Bone marrow (tissue), 2 donors: ENCODE measurements around the gene PDE6A.

ENCODE experiments used
- DNase-seq, 2 donors: peaks; one replicate each; lab custom pipeline; 2025; lab: John Stamatoyannopoulos, UW

The PDE6A gene

DNA sequence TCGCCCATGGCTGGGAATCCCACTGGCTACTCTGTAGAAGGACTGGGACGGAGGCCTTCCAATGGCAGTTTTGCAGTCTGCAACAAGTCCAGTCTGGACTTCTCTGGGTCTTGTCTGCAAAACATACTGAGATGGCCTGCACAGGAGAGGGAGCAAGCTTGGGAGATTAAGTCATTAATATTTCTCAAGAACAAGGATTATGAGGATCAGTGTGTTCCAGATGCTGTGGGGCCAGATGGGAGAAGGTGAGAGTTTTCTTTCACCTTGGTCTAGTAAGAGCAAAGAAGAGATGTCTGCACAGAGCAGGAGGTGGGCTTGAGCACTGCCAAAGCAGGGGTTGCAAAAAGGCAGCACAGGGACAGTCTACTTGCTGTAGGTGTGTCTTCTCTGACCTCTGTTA is at the start of gene PDE6A:
TSS of gene PDE6A (minus strand) at position 128 of the 400 bp plus-strand sequence. CDS start at position 8, 120 bp downstream.
- no peak for DNase-seq

DNA sequence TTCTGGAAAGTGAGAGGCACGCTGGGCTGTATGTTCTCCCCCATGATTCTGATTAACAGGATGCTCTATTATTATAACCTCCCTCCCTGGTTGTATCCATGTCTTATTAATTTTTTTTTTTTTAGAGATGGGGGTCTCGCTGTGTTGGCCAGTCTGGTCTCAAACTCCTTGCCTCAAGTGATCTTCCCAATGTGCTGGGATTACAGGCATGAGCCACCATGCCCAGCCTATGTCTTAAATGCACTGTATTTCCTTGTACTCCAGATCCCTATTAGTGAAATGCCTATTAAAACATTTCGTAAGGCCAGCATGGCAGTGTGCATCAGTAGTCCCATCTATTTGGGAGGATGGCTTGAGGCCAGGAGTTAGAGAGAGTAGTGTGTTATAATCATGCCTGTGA is 48.9 kb upstream of the PDE6A start:
- no peak for DNase-seq

DNA sequence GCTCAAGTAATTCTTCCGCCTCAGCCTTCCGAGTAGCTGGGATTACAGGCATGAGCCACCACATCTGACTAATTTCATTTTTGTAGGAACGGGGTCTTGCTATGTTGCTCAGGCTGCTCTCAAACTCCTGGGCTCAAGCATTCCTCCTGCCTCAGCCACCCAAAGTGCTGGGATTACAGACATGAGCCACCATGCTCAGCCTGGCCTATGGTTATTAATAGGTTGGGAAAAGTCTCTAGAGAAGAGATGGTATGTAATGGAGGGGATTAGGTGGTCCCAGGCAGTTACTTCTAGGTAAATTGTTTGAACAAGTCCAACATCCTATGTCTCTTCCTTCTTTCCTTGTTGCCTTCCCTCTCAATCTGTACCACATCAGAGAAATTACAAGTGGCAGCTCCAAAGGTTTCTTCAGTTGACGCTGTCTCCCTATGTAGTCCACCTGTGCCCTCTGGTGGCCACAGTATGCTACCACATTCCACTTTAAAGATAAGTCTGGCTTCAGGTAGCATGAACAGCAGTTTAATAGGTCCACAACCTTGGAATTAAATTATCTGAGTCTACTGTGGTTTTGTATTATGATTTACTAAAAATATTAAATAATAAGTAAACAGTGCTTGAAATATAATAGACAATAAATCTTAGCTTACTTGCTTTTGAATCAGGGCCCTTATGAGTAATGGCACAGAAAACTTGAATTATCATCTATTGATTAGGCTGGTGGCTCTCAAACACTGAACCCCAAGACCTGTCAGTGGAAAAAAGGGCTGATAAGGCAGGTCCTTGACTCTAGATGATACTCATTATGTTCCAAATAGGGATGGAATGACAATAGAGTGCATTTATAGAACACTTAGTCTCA is 46.2 kb upstream of the PDE6A start:
- DNase-seq: peak in 1 of 2 donors; percentile 60

DNA sequence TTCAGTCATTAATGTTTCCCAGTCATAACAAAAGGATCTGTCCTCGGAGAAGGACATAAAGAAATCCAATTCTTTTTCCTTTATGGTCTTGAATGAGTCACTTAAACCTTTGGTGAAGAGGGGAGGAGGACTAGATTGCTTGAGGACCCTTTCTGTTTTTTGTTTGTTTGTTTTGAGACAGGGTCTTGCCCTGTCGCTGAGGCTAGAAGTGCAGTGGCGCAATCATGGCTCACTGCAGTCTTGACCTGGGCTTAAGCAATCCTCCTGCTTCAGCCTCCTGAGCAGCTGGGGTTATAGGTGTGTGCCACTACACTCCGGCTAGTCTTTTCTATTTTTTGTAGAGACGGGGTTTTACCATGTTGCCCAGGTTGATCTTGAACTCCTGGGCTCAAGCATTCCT is 43.5 kb upstream of the PDE6A start:
- DNase-seq: no peak

DNA sequence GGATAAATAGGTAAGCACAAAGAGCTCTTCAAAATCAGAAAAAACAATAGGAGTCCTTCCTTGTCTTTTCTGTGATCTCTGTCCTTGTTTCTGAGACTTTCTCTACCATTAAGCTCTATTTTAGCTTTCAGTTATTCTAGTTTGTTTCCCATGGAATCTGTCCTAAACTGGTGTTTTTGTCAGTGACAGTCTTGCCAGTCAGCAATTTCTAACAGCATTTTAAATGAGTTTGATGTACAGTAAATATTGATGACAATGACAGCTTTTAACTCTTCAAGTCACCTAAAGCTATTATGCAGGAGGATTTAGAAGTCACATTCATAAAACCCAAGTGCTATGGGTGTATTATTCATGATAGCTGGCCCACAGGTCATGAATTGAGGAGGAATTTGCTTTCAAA is 37.9 kb upstream of the PDE6A start:
- DNase-seq: no peak

DNA sequence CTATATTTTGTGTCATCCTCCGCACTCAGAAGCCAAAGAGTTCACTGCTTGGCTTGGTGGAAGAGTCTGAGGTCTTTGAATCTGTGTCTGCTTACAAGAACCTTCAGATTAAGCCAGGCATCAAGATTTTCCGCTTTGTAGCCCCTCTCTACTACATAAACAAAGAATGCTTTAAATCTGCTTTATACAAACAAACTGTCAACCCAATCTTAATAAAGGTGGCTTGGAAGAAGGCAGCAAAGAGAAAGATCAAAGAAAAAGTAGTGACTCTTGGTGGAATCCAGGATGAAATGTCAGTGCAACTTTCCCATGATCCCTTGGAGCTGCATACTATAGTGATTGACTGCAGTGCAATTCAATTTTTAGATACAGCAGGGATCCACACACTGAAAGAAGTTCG is 36.6 kb upstream of the PDE6A start:
- DNase-seq: no peak

DNA sequence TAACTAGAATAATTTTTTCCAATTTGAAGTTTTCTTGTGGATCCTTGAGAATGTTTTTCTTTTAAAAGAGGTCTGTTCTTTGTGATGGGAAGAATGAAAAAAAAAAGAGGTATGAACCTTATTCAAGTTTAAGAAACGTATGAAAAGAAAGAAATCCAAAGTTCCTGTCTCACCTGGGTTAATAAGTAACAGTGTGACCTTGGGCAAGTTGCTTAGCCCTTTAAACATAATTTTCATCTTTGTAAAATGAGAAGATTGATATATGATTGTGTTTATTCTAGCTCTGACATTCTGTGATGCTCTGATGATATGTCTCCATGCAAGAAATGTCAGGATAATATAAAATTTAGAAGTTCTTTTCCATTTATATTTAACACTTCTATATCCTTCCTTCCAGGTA is 35.3 kb upstream of the PDE6A start:
- DNase-seq: no peak

DNA sequence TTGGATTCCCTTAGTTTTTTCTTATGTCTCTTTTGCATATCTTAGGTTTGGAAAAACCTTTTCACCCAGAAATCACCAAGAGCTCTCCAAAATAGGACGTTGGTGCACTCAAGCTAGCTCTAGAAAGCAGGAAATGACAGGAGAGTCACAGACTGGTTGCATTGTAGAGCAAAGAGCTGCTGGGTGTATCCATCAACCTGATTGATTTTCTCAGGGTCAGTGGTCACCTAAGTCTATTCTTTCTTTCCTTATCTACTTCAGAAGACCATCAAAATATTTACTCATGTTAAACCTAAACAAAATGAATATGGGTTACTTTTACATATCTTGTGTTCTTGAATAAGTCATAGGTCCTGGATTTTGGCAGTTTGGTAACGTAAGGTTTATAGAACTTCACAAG is 30.8 kb upstream of the PDE6A start:
- DNase-seq: no peak

DNA sequence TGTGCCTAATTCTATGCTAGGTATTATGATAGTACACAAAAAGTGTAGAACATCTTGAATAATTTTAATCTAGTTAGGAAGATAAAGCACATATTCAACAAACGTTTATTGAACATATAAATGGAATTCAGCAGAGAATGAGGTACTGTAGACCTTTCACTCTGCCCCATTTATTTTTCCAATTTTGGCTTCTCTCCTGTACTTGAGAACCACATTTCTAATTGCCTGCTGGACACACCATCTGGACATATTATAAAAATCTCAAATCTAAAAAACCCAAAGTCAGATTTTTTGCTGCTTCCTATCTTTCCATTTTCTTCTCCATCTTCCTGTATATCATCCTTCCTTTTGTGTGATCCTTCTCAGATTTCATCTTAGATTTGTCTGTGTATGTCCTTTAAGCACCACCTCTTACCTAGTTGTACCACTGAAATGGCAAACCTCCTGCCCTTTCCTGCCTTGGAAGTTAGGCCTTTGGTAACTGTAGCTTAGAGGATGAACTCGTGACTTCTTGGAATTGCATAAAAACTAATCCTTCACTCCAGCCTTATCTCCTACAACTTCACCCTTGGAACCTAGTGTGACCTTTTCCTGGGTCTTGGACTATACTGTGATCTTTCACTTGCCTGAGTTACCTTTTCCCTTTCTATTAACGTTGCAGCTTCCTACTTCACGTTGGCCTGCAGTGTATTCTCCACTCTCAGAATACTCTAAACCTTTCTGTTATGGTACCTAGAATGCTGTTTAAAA is 24.8 kb upstream of the PDE6A start:
- no peak for DNase-seq

DNA sequence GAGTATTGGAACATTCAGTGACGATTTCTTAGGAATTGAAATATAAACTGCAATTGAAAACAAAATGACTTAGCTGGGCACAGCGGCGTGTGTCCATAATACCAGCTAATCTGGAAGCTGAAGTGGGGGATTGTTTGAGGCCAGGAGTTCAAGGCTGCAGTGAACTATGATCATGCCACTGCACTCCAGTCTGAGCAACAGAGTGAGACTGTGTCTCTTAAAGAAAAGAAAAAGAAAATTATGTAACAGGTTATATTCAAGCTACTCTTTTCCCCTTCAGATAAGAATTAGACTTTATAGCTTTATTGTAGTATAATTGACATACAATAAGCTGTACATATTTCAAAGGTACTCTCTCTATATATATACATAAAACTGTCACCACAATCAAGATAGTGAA is 22.4 kb upstream of the PDE6A start:
- DNase-seq: no peak

DNA sequence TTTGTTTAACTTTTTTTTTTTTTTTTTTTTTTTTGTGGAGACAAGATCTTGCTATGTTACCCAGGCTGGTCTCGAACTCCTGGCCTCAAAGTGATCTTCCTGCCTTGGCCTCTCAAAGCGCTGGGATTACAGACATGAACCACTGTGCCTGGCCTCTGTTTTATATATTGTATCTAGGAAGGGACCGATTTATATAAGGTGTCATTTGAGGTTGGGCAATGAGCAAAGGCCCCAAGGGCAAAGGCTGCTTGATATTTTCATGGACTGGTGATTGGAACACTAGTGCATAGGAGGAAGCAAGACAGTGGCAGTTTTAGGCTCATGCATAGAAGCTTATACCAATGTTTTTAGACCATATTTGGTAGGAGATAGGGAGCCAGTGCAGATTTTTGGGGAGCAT is 19.1 kb upstream of the PDE6A start:
- DNase-seq: no peak

DNA sequence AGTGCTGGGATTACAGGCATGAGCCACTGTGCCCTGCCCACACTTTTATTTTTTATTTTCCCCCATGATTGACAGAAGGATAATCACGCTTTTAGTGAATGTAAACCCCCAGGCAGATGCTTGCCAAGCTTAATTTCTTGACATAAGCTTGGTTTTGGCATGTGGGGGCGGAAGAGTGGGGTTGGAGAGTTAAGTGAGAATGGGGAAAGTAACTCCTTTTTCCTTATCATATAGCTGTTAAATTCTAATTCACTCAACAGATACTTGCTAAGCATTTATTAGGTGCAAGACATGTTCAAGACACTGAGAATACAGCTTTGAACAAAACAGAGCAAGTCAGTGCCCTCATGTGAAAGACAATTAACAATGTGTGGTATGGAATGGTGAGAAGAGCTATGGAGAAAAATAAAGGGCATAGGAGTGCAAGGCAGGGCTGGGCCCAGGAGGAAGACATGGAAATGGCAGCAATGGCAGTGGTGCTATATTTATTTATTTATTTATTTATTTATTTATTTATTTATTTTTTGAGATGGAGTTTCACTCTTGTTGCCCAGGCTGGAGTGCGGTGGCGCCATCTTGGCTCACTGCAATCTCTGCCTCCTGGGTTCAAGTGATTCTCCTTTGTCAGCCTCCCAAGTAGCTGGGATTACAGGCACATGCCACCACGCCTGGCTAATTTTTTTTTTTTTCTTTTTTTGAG is 18.2 kb upstream of the PDE6A start:
- no peak for DNase-seq

DNA sequence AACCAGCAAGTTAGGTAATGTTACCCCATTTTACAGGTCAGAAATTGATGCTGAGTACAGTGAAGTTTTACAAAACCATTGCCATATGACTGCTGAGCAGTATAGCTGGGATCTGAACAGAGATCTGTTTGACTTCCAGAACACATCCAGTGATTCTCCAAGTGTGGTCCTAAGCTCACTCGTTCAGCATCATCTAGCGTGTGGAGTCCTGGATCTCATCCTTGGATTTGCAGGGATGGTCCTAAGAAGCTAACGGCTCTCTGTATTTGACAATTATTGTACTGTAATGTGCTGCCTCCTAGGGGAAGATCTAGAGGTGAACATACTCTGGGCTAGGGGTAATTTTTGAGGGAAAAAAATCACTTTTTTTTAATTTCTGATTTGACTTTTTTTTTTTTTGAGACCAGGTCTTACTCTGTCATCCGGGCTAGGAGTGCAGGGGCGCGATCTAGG is 17.4 kb upstream of the PDE6A start:
- DNase-seq: no peak

DNA sequence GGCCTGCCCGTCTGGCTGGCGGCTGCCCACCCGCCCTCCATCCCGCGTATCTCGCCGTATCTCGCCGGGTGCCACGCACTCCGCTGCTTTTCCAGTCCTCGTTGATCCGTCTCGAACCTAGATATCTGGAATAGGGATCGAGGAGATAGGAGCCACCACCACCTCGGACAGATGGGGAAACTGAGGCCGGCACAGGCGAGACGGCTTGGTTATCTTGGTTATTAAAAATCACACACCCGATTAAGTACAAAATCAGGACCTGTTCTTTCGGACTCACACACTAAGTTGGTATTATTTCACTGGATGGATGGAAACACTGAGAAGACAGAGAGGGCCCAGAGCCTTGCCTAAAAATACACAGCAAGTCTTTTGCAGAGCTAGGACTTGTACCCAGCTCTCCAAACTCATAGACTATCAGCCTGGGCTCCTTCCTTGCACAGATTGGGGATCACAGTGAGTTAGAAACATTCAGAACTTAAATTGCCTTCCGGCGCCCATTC is 16.6 kb upstream of the PDE6A start:
- DNase-seq: no peak

DNA sequence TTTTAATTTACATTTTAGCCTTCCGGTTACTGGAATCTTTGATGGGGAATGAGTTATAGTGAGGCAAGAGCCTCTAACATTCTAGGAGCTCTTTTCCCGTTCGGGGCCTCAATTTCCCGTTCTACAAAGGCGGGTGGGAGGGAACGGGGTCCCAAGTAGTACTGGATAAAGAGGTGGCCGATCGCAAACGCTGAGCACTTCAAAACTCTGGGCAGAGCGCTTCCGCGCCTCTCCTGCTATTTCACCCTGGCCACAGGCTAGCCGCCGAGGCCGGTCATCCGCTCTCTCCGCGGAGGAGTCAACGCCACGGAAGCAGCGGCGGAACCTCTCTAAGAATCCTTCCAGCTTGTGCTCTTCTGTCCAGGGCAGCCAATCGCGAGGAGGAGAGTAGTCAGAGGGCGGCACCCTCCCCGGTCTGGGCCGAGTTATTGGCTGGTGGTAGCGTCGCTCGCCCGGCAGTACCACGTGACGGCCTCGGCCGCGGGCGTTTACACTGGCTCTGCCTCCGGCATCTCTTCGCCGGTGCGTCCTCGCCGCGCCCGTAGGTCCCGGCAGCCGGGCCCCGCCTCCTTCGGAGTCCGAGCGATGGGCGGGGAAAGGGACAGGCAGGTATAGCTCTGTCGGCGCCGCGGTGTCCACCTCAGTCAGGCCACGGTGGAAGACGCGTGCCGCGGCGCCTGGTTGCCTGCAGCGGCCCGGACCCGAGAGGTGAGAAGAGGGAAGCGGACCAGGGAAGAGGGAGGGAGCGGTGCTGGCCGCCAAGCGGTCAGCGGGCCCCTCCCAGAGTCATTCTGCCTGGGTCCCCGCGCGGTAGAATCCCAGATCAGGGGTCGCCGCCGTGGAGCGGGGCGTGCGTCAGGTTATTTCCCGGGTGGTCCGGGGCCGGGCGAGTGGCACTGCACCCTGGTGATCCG is 15.9 kb upstream of the PDE6A start, which contains the start of gene SLC26A2:
TSS of gene SLC26A2 (plus strand) at position 487 of the 914 bp plus-strand sequence. CDS start 16,895 bp downstream, outside the sequence.
- DNase-seq: peak; percentile 79 to 96

DNA sequence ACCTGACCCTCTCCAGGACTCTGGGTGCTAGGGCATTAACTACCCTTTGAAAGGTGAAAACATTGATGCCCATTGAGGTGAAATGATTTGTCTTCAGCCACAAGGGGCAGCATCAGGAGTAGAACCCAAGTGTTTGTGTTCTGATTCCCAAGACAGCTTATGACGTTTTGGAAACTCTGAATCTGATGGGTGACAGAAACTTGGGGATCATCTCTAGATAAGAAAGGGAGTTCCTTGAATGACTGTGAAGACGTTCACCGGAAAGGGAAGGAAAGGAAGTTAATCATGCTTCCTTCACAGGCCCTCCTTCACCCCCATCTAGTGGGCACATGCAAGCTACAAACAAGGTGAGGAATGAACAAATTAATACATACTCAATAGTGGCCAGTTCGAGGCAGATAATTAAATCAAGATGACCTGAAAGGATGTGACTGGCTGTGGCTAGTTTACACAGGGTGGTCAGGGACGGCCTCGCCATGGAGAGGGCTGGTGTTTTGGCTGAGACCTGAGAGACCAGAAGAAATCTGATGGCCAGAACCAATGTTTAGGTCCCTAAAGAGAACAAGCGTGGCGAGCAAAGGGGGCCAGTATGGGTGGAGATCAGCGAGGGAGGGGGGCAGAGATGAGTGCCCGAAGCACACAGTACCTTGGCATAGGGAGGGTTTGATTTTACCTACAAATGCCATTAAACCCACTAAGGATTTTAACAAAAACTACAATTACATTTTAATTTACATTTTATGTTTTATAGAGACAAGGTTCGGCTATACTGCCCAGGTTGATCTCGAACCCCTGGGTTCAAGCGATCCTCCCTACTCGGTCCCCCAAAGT is 15.0 kb upstream of the PDE6A start:
- peak; percentile 18 to 77 for DNase-seq

DNA sequence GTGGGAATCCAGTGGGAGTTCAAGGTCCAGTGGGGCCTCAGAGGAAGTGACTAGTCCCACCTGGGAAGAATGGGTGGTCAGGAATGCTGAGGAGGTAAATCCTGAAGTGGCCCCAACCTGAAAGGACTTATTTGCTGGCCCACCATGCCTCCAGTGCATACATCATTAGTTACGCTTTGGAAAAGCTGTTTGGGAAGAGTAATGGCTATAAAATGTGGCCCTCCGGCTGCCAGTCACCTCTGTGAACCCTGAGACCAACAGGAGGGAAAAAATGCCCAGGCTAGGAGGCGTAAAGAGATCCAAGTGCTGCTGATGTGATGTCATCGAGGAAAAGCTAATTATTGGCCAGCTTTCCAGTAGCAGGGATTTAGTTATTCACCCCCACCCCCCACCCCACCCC is 13.3 kb upstream of the PDE6A start:
- no peak for DNase-seq

DNA sequence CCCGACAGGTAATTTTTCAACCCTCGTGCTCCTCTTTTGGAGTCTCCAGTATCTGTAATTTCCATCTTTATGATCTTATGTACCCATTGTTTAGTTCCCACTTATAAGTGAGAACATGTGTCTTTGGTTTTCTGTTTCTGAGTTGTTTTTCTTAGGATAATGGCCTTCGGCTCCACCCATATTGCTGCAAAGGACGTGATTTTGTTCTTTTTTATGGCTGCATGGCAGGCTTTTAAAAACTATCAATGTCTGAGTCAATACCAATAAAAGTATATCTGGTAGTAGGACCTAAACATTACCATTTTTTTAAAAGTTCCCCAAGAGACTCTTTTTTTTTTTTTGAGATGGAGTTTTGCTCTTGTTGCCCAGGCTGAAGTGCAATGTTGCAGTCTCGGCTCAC is 12.1 kb upstream of the PDE6A start:
- no peak for DNase-seq

DNA sequence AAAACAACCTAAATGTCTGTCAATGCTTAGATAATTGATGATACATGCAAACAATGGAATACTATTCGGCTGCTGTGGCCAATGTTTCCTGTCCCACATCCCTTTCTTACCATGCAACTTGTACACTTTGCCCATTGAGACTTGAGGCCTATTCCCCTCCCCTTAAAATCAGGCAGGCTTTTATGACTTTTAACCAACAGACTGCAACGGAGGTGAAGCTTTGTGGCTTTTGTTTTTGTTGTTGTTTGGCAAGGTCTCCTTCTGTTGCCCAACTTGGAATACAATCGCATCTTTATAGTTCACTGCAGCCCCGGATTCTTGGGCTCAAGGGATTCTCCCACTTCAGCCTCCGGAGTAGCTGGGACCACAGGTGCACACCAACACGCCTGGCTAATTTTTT is 10.2 kb upstream of the PDE6A start:
- no peak for DNase-seq

DNA sequence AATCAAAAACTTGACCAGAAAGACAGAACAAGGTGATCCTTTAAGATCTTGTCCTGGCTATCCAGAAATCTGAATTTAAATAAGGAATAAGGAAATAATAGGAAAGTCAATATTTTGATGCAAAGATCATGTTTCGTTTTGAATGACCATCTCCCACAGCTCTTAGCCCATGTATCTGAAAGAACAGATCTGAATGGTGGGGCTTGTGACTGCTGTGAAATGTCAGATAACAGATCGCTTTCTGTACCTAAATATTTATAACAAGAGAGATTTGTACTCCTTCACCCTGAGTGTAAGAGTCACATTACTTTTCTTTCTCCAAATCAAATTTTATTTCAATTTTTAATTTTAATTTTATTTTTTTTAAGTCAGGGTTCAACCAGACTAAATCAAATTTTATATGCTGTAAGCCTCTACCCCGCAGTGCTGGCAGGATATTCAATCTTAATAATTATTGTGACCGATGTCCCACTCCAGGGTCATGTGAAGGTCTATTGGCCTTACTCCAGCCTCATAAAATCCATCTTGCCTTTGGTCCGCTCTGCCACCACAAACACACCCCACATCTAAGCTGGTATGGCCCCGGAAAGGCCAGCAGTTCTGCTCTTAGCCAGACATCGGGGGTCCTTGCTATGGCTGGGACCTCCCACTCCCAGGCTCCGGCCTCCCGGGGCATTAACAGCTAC is 9.0 kb upstream of the PDE6A start:
- no peak for DNase-seq
